NCI-H1436 (cell line): Measurements from ENCODE around the gene PPM1A.

Experiments
- DNase-seq: peaks from one replicate; lab custom pipeline; 2025; lab: John Stamatoyannopoulos, UW

PPM1A gene

DNA sequence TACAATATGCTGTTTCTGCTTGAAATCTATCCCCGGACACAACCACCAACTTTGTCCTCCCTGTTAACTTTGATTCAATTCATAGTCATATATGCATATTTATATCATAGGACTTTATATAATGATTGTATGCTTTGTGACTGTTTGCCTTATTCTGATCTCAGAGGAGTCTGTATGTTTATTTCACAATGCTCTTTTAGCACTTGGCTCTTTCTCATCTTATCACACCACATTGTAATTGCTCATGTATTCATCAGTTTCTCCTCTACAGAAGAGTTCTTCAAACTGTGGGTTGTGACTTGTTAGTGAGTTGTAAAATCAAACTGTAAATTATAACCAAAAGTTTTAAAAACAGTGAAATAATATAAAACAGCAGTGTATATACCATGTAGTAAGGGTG, 21.7 kb upstream of the PPM1A start:
- DNase-seq: no peak

DNA sequence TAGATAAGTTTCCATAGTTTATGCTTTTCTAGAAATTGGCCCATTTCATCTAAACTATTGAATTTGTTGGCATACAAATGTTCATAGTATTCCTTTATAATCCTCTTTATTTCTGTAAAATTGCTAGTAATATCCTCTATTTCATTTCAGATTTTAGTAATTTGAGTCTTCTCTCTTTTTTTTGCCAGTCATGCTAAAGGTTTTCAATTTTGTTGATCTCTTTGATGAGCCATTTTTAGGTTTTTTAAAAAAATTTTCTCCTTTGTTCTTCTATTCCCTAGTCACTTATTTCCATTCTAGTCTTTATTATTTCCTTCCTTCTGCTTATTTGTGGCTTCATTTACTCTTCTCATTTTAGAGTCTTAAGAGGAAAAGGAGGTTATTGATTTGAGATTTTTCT, 19.4 kb upstream of the PPM1A start:
- DNase-seq: no peak

DNA sequence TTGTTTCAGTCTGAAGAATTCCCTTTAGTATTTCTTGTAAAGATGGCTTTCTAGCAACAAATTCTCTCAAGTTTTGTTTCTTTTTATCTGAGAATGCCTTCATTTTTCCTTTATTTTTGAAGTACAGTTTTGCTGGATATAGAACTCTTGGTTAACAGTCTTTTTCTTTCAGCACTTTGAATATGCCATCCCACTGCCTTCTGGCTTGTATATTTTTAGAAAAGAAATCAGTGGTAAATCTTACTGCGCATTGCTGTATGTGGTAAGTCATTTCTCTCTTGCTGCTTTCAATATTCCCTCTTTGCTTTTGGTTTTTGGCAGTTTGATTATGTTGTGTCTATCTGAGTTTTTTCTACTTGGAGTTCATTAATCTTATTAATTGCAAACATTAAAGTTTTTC, 16.8 kb upstream of the PPM1A start:
- no peak for DNase-seq

DNA sequence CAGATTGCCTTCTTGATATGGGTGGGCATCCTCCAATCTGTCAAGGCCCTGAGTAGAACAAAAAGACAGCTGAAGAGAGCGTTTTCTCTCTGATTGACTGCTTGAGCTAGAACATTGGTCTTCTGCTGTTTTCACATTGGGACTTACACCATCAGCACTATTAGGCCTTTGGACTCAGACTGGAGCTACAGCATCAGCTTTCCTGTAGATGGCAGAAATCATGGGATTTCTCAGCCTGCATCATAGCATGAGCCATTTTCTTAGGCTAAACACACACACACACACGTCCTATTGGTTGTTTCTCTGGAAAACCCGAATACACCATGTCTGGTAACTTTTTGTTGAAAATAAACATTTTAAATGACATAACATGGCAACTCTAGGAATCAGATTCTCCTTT, 15.8 kb upstream of the PPM1A start:
- DNase-seq: no peak

DNA sequence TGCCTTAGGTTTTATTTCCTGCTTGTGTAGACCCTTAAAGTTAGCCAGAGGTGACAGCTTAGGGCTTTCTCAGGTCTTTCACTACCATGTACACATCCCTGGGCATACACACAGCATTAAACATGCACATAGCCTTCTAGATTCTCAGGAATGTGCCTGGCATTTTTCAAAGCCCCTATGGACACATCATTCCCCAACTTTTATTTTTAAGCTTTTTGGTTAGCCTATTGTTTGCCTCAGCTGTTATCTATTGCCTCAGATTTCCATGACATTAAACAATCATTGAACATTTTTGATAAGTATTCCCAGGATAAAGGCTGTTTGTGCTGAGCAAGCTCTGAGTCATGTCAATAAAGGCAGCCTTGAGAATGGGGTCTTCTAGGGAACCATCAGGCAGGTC, 15.1 kb upstream of the PPM1A start:
- no peak for DNase-seq

DNA sequence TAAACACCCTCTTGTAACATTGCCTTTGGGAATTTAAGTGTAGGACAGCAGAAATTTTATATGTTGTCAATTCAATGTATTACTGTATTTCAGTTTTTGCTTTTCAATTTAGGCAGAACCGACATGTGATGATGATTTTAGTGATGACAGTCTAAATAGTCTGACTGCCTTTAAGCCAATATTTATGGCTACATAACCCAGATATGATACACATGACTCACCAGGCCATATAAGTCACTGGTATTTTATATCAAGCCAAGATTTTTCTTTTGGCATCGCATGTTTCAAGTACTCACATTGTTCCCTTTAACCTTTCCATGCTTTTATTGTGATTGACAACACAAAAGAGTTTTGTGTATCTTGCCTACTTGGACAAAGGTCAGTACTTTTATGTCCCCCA, 13.6 kb upstream of the PPM1A start:
- DNase-seq: no peak

DNA sequence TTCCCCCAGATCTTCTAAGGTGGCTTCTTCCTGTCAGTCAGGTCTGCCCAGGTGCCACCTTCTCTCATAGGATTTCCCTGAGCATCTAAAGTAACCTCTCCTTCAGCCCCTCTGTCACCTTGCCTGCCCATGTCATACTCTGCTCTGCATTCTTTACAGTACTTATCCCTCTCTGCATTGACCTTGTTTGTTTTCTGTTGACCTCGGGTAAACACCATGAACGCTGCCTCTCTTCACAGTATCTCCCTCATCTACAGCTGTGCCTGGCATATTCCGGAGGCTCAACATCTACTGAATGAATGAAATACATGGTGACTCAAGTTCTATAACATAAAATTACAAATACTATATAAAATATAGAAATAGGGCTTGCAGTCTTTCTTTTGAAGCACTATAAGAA, 10.1 kb upstream of the PPM1A start:
- no peak for DNase-seq

DNA sequence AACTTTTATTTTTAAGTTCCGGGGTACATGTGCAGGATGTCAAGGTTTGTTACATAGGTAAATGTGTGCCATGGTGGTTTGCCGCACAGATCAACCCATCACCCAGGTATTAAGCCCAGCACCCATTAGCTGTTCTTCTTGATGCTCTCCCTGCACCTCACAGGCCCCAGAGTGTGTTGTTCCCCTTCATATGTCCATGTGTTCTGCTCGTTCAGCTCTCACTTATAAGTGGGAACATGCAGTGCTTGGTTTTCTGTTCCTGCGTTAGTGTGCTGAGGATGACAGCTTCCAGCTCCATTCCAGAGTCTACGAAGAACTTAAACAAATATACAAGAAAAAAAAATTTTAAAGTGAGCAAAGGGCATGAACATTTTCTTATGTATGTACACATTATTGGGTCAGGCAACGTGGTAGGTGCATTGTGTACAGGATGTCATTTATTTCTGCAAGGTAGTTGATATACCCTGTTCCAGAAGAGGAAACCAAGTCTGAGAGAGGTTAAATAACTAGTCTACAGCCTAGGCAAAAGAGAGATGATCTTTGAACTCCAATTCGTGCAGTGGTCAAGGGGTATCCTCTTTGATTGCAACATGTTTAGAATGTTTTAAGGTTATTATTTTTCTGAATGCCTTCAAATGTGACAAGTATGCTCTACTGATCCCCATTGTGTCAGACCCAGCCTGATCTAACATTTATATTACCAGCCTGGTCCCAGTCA, 8.7 kb upstream of the PPM1A start:
- DNase-seq: no peak

DNA sequence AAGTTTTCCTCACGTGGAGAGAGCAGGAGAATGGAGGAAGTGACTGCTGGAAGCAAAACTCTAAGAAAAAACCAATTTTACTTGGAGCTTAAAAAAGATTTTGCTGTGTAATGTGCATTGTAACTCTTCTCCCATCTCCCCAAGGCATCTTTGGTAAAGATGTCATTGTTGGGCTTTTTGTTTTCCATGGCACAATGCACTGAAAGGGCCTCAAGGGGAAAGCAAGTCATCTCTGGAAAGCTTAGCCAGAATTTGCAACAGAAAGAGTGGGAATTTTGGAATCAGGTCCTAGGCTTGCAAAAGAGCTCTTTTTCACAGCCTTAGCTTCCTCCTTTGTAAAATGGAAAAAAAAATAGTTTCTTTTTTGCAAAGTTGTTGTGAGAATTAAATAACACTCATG, 7.9 kb upstream of the PPM1A start:
- no peak for DNase-seq

DNA sequence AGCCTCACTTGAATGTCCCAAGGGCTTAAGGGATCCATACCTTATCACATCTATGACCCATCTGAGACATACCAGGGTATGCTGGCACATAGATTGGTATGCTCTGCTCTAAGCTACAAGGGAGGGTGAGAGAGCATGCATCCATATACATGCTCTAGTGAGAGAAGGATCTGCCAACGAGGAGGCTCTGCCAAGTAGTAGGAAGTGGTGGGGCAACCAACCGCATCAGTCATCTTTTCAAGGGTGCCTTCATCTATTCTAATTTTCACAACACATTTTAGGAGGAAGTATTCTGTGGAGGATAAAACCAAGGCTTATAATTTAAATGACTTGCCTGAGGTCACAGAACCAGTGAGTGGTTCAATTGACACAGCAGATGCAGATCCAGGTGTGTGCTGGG, 6.6 kb upstream of the PPM1A start:
- DNase-seq: no peak

DNA sequence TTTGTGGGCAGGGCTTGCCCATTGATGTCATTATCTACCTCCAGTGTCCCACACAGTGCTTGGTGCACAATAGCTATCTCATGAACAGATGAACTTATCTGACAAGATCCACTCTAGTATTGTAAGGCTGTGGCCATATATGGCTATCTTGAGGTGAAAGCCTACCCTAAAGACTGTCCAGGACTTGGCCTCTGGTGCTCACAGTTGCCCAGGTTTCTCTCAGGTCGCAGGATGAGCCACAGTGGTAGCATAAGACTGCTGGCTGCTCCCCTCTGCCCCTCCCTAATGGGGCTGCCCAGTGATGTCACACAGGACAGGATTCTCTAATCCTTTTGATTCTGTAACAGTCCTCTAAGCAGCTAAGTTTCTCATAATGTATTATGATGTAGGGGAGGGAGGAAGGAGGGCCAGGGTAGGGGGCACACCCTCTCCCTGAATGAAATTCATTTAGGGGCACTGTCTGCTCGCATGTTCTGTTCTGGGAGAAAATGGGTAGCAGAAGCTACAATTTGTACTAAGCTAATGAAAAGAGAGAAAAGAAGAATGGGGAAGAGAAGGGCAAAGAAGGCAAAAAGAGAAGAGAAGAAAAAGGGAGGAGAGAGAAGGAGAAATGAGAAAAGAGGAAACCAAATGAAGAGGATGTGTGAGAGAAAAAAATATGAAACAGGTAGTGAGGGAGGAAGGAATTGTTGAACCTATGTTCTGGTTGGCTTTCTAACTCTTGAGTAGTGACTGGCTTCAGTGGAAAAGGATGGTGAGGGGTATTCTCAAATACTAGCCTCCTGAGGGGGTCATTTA, 3.4 kb upstream of the PPM1A start:
- DNase-seq: no peak

DNA sequence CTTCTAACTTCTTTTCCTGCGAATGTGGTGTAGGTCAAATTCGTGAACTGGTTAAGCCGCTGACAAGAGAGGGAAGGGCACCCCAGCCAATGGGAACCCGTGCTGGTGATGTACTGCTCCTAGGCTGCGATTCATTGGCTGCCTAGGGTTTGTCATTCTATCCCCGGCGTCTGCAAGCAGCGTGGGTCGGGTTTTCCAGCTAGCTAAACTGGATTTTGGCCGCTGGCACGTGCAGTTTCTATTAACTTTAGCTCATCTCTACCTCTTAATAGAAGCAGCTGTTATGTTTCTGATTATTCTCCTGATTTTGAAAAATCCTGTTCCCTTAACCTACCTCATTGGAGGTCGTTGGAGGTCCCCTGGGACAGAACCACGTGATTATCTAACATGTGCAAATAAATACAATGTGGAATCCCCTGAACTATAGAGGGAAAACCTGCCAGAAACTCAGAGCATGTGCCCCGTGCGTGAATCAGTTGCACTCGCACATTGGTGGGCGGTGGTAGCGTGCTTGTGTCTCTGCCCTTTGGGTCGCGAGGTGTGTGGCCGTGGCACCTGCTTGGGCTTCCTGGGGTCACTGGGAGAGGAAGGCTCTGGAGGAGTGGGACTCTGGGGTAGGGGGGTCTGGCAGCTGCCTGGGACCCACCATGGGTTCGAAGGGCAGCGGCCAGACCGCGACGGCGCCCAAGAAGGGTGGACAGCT, 876 bp upstream of the PPM1A start:
- peak; percentile 88 for DNase-seq

DNA sequence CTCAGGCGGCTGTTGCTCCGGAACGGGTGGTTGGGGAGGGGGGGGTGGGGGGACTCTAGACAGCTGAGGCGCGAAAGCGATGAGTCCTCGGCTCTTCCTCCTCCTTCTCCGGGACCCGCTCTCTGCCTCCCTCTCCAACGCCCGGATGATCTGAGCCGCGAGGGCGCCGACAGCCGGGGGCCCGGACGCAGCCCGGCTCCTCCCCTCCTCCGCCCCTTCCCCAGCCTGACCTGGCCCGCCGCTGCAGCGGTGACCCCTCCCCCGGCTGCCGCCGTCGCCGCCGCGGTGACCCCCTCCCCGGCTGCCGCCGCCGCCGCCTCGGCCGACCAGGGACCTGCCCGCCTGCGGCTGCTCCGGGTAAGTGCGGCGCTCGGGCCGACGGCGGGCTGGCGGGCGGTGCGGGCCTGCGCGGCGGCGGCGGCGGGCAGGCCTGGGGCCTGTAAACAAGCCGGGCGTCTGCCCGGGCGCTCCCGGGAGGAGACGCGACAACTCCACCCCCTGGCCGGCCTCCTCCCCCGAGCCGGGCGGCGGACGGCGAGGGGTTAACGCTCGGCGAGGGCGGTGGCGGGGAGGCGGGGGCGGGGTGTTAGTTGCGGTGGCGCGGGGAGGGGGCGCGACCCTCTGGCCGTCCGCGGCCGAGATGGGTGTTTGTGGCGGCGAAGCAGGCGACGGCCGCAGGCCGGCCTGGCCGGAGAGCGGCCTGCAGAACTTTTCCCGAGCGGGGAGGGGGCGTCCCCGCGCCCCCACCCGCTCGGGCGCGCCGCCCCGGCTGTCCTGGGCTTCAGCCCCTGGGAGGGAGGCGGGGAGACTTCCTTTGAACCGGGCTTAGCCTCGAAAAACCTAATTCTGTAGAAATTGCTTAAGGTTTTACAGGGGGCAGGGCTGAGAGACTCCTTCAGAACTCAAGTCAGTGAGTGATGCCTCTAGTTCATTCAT, 568 bp downstream of the PPM1A start:
- peak; percentile 61 for DNase-seq

DNA sequence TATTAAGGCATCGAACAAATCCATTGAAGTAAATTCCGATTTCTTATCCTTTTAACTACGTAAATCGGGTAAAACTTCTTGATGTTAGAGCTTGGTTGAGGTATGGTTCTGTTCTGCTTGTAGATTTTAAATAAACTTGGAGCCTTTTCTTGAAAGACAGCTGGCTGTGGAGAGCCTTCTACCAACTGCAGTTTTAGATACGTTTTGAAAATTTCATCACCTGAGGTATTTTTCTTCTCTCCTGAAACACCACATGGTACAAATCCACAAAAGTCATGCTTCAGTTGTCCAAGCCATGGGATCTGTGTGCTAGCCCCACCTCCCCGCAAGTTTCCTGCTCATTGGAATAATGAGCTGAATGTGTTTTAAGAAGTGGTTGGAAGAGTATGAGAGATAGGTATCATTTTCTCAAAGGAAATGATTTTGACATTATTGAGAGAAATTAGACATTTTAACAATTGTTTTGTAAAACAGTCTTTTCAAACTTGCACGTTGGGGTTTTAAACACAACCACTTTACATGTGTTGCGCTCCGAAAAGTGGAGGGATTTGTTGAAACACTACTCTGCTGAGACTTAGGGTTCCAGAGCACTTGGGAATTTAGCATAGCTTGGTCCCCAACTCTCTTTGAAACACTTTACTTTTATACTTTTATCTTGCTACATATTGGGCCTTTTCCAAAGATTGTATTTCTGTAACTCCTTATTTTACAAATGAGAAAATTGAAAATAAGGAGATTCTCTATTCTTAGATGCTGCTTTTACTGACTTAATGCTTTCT, 1.4 kb downstream of the PPM1A start:
- no peak for DNase-seq

DNA sequence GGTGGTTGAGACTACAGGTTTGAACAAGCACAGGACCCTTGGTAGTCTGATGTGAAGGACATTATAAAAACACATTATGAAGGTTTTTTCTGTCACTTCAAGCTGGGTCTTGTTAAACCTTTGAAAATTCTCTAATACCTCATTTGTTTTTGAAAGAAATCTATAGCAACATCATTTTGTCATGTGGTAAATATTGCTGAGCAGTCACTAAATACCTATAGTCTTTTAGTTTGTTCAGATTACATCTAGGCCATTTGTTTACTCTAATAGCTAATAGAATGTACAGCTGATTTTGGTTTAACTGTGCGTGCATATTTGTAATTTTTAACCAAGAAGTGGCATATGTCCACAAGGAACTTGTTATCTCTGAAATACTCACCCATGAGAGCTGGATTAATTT, 2.9 kb downstream of the PPM1A start:
- no peak for DNase-seq

DNA sequence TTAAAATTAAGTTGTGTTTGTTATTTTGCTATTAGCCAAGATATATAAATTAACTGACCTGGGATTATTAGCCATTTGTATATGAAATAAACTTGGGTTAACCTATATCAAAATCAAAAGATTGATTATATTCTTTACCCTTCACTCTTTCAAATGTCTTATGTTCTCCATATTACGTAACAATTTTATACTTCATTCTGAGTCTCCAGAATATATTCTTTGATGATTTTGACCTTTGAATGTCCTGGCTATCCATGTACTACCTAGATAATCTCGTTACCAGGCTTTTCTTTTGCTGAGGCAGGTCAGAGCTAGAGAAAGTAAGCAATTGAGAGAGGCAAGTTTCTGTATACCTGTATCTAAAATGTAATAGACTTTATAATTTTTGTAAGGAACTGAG, 3.6 kb downstream of the PPM1A start:
- no peak for DNase-seq

DNA sequence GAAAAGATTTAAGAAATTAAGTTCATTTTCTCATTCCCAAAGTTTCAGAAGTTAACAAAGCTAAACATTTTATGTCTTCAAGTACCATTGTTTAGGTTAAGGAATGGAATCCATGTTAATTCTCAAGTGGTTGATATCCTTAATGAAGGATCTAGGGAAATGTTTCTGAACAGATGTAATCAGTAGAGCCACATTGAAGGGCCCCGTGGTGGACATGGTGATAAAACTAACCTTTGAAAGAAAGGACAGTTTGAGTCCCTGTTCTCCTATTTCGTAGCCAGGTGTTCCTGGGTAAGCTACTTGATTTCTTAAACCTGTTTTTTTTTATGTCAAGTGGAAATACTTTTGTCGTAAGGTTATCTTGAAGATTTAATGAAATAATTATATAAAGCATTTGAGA, 4.6 kb downstream of the PPM1A start:
- DNase-seq: no peak

DNA sequence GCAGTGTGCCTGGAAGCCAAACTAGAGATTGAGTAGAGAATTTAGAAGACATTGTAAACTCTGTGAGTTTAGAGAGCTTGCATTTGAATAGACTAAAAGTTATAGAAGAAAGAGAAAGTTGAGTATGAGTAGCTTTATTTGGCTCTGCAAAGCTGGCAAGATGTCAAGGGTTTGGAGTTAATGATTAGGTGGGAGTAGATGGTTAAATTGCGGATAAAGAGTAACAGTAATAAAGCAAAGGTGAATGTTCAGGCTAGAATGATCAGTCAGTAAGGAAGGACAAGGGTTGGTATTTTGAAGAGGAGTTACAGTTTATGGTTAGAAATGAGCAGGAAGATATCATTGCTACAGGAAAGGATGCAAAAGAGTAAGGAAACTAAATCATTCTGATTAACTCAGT, 5.2 kb downstream of the PPM1A start:
- DNase-seq: no peak

DNA sequence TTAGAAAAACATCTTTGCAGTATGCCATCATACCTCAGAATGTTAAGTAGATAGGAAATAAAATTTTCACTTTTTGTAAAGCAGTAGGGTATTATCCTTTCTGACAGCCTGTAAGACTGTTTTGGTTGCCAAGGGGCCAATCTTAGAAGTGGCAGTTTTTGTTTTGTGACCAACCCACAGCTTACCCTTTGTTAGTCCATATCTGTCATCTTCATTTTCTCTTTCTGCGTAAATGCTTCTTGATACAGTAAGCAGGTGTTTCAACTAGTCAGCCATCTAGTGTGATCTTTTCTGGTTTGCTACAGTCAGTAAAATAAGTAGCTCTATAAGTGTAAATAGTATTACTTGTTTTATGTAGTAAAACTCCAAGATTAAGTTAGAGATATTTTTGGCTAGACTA, 8.8 kb downstream of the PPM1A start:
- DNase-seq: no peak

DNA sequence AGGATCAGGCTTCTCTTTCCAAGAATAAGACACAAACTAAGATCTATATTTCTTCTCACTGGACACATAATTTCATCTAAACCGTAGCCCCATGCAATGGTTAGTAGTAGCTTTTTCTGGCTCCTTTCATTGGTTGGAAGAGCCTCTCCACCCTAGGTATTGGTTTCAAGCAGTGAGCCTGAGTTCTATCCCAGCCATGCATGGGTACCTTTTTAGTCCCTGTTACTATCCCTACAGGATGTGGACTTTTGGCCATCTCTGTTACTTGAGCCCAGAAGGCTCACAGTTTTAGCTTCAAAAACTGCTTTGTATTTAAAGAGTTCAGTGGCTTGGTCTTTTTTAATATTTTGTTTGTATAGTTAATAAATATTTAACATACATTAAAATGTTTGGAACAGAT, 16.1 kb downstream of the PPM1A start:
- DNase-seq: no peak
